Activated CD4-positive, alpha-beta T cell treated with anti-CD3 and anti-CD28 coated beads for 24 hours (primary cell): ENCODE results near the gene SLC30A4.
"Not testable (repeated sequence)": the region's sequence is repeated elsewhere in the genome, so short reads cannot be mapped to it uniquely, and the experiment has no call there.

Experiments used
- DNase-seq, 2 donors: peaks; one replicate each; pipeline ENCODE4 v3.0.0-alpha.2; 2020; ENCODE audit warnings: low read depth in 2 of 2

The SLC30A4 gene

DNA sequence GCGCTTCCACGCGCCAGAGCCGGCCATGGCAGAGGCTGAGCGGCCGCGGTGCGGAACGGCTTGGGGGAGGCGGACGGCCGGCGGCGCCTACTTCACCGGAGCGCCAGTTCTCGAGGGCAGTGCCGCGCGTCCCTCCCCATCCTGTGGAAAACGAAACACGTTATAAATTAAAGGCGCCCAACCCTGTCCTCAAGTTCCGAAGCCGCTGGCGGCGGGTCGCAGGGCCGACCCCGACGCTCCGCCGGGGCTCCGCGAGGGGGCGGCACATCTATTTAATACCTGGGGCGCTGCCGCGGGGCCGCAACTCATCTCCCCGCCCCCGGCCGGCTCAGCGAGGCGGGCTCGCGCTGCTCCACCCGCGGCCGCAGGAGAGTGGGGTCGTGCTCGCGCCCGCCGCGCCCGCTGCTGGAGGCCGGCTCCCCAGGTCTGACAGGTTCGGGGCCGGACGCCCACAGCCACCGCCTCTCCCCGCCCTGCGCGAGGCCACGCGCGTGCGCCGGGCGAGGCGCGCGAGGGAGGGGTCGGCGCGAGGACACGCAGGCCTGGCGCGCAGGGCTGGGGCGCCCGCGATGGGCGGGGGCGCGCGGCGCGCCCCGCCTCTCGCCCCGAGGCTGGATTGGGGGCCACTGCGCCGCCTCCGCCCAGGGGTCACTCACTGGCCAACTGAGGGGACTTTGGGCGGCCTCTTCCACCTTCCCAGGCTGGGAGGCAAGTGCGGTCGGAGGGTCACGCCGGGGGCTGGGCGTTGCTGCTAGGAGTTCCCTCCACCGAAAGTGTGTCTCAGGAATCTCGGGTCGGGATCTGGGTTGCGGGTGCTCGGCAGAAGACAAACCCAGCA is at the start of gene SLC30A4:
Gene SLC30A4, minus strand, starts transcription at position 428 of the 838 bp plus-strand sequence. Its CDS starts 401 bp downstream, at position 27.
- peak; percentile 37 to 40 for DNase-seq

DNA sequence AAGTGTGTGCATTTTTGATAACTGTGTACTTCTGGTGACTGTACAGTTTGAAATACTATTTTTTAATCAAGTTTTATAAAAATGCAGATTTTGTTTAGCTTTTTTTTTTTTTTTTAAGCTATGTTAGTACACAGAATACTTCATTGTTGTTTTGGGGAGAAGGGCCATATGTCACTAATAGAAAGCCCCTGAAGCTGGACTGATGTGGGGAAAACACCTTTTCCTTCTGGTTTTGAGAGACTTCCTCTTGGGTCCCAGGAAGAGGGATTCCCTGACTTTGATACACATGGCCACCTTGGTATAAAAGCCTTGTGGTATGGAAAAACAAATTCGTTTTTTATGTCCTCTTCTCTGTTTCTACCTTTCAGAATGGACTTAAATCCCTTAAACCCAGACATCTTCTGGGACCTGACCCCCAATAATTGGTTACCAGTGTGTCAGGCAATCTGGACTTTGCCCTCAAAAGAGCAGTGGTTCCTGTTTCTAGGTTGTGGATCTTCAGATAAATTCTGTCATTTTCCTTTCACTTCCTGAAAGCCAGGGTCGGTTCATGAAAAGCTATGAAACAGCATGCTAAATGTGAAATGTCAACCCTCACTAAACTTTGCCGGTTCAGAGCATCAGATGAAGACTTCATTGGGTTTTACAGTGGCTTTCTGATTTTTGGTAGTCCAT is 33.5 kb upstream of the SLC30A4 start:
- no peak for DNase-seq

- DNase-seq = no peak
These were observed 29.1 kb upstream of the SLC30A4 start for GRCh38 chr15:45551676-45552075.

DNA sequence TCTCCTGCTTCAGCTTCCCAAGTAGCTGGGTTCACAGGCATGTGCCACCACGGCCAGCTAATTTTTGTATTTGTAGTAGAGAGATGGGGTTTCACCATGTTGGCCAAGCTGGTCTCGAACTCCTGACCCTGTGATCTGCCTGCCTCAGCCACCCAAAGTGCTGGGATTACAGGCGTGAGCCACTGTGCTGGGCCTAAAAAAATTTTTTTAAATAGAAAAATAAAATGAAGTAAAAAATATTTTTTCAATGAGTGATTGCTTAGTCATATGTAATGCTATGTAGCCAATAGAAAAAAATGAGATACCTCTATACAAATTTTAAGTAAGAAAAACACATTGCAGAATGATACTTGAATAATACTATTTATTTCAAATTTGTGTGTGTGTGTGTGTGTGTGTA is 27.9 kb upstream of the SLC30A4 start:
- DNase-seq = no peak

- no peak for DNase-seq
These were observed 27.1 kb upstream of the SLC30A4 start for GRCh38 chr15:45549541-45550220.

- no peak for DNase-seq
These were observed 26.4 kb upstream of the SLC30A4 start for GRCh38 chr15:45548753-45549520.

DNA sequence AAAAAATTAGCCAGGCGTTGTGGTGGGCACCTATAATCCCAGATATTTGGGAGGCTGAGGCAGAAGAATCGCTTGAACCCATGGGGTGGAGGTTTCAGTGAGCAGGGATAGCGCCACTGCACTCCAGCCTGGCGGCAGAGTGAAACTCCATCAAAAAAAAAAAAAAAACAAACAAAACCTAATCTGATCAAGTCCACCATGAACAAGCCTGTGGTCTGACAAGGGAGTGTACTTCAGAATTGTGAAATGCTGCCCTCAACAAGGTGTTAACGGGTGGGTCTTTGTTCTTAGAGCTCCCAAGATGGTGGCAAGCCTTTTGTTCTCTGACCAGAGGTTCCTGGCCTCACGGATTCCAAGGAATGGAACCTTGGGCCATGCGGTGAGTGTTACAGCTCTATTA is 24.2 kb upstream of the SLC30A4 start:
- DNase-seq = no peak

- DNase-seq = no peak
These were observed 21.9 kb upstream of the SLC30A4 start for GRCh38 chr15:45544266-45545023.

DNA sequence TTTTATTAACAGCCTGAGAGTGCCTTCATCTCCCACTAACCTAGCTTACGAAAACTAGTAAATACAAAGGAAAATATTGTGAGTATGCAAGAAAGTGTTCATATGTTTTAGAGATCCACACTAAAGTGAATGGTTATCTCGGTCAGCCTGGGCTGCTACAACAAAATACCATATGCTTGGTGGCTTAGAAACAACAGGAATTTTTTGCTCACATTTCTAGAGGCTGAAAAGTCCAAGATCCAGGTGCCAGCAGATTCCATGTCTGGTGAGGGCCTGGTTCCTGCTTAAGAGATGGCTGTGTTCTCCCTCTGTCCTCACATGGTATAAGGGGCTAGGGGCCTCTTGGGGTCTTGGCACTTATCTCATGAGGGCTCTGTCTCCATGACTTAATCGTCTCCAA is 20.5 kb upstream of the SLC30A4 start:
- DNase-seq = no peak

GRCh38 chr15:45540531-45540930 is 18.0 kb upstream of the SLC30A4 start:
- DNase-seq = no peak

DNA sequence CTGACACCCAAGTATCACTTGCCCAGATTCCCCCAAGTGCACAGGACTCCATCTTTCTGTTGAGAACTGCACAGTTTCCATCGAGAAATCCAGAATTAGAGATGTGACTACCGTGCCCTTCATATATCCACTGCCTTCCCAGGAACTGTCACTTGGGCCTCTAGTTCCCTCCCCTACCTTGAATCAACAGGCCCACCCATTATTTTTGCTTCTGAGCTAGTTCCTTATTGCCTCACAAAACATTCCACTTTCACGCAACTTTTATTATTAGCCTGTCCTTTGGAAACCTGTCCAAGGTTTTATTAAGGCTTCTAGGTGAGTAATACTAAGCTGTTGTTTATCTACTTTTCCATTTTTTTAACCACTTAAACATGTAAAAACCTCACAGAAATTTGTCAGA is 17.1 kb upstream of the SLC30A4 start:
- no peak for DNase-seq

DNA sequence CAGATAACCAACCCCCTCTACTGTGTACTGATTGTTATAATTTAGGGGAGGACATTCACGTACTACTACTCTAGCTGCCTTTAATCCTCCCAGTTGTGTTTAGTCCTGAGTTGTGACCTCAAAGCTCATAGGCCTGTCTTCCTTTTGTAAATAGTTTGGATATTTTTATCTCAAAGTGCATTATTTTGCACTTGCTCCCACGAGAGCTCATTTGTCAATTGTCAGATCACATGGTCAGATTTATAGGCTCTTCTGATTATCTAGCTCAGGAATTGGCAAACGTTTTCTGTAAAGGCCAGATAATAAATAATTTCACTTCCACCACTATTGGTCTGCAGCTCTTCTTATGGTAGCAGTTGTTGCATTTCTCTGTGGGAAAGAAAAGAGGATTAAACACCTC is 14.4 kb upstream of the SLC30A4 start:
- no peak for DNase-seq

GRCh38 chr15:45535486-45536042 is 13.0 kb upstream of the SLC30A4 start:
- no peak for DNase-seq

DNA sequence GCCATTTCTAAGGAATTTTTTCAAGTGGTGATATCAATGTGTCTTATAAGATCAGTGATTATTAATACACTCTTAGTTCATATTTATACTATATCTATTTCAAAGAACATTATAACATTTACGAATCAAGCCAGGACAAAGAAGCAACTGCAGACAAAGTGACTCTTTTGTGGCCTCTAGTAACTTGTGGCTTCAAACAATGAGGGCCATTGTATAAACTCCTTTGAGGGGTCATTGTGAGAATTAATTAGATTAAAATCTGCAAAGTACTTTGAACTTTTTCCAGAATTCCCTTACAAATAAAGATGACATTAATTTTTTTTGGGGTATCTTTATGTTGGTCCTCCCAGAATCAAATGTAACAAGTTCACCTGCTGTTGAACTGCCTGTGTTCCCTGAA is 12.3 kb upstream of the SLC30A4 start:
- no peak for DNase-seq

DNA sequence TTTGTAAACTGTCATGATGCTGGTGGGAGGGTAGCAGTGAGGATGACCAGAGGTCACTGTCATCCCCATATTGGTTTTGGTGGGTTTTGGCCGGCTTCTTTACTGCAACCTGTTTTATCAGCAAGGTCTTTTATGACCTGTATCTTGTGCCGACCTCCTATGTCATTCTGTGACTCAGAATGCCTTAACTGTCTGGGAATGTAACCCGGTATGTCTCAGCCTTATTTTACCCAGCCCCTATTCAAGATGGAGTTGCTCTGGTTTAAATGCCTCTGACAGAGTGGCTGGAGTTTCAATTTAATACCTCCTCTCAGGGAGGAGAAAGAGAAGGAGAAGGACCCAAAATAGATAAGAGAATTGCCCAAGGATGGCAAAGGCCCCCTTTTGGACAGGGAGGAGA is 10.3 kb upstream of the SLC30A4 start:
- DNase-seq = not testable (repeated sequence)

GRCh38 chr15:45529613-45530012 is 7.1 kb upstream of the SLC30A4 start:
- no peak for DNase-seq

DNA sequence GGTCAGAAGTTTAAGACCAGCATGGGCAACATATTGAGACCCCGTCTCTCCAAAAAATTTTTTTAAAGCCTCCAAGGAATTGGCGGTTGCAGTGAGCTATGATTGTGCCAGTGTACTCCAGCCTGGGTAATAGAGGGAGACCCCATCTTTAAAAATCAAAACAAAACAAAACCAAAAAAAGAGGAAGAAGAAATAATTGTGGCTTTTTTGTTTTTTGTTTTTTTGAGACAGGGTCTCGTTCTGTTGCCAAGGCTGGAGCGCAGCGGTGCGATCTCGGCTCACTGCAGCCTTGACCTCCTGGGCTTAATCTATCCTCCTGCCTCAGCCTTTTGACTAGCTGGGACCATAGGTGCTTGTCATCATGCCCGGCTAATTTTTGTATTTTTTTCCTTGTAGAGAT is 4.5 kb upstream of the SLC30A4 start:
- DNase-seq = no peak

- DNase-seq = no peak
These were observed 558 bp upstream of the SLC30A4 start for GRCh38 chr15:45523166-45523460.

- no peak for DNase-seq
These were observed 793 bp downstream of the SLC30A4 start for GRCh38 chr15:45521596-45522327.

- DNase-seq = no peak
These were observed 11.7 kb downstream of the SLC30A4 start for GRCh38 chr15:45510758-45511280.
